ENCODE data around the gene PGM1.

DNA sequence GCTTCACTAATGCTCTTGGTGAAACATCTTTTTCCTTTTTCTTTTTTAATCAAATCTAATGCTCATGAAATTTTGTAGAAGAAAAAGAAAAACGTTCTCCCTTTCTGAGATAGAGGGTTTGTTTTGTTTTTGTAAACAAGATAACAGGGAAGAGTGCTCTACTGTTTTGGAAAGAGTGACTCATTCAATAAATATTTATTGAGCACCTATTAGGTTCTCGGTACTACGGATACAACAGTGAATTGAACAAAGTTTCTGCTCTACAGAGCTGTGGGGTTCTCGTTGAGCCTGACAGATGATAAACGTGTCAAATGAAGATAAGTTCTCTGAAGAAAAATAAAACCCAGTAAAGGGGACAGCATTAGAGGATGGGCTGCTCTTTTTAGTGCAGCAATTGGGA, 7.0 kb downstream of the PGM1 start:
- TF ChIP-seq, protein P1, sequence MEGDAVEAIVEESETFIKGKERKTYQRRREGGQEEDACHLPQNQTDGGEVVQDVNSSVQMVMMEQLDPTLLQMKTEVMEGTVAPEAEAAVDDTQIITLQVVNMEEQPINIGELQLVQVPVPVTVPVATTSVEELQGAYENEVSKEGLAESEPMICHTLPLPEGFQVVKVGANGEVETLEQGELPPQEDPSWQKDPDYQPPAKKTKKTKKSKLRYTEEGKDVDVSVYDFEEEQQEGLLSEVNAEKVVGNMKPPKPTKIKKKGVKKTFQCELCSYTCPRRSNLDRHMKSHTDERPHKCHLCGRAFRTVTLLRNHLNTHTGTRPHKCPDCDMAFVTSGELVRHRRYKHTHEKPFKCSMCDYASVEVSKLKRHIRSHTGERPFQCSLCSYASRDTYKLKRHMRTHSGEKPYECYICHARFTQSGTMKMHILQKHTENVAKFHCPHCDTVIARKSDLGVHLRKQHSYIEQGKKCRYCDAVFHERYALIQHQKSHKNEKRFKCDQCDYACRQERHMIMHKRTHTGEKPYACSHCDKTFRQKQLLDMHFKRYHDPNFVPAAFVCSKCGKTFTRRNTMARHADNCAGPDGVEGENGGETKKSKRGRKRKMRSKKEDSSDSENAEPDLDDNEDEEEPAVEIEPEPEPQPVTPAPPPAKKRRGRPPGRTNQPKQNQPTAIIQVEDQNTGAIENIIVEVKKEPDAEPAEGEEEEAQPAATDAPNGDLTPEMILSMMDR (IDR thresholded peaks at IDR 0.05) = no peak
- TF ChIP-seq SP1 (CRISPR knock-in tag; conservative IDR thresholded peaks at IDR 0.05) (no peak), NR2C2 (CRISPR knock-in tag; IDR thresholded peaks at IDR 0.05) (no peak), ZNF121 (CRISPR knock-in tag; IDR thresholded peaks at IDR 0.05) (no peak)

Data from WTC11 (cell line).